COR-L47 (cell line): ENCODE data around the gene HDAC9.

ENCODE experiments used
- DNase-seq: peaks from one replicate; lab custom pipeline; 2025; lab: John Stamatoyannopoulos, UW

The HDAC9 gene

GRCh38 chr7:18558503-18558902 lies 63.0 kb downstream of the HDAC9 start:
- DNase-seq = no peak

GRCh38 chr7:18558910-18559309 lies 63.4 kb downstream of the HDAC9 start:
- no peak for DNase-seq

GRCh38 chr7:18559756-18560155 lies 64.2 kb downstream of the HDAC9 start:
- no peak for DNase-seq

GRCh38 chr7:18564779-18565178 lies 69.2 kb downstream of the HDAC9 start:
- no peak for DNase-seq

- no peak for DNase-seq
Measured at GRCh38 chr7:18565337-18565736, 69.8 kb downstream of the HDAC9 start.

- no peak for DNase-seq
Measured at GRCh38 chr7:18566205-18566604, 70.7 kb downstream of the HDAC9 start.

- no peak for DNase-seq
Measured at GRCh38 chr7:18566829-18567228, 71.3 kb downstream of the HDAC9 start.

GRCh38 chr7:18570441-18570840 lies 74.9 kb downstream of the HDAC9 start:
- DNase-seq = no peak

GRCh38 chr7:18570890-18571478 lies 75.4 kb downstream of the HDAC9 start:
- DNase-seq = peak; percentile 55

- no peak for DNase-seq
Measured at GRCh38 chr7:18572154-18572553, 76.6 kb downstream of the HDAC9 start.

- DNase-seq = no peak
Measured at GRCh38 chr7:18572885-18573284, 77.3 kb downstream of the HDAC9 start.

GRCh38 chr7:18573410-18574234 lies 78.1 kb downstream of the HDAC9 start:
- DNase-seq = no peak

GRCh38 chr7:18574235-18574540 lies 78.6 kb downstream of the HDAC9 start:
- no peak for DNase-seq

- DNase-seq = no peak
Measured at GRCh38 chr7:18574676-18575075, 79.1 kb downstream of the HDAC9 start.

GRCh38 chr7:18575622-18576572 lies 80.3 kb downstream of the HDAC9 start:
- DNase-seq = no peak

- DNase-seq = no peak
Measured at GRCh38 chr7:18577096-18577771, 81.7 kb downstream of the HDAC9 start.

- DNase-seq = no peak
Measured at GRCh38 chr7:18579698-18580097, 84.1 kb downstream of the HDAC9 start.

GRCh38 chr7:18580950-18581349 lies 85.4 kb downstream of the HDAC9 start:
- no peak for DNase-seq

GRCh38 chr7:18583305-18583704 lies 87.8 kb downstream of the HDAC9 start:
- no peak for DNase-seq

- DNase-seq = no peak
Measured at GRCh38 chr7:18590241-18590640, 94.7 kb downstream of the HDAC9 start.

- DNase-seq = no peak
Measured at GRCh38 chr7:18590744-18591340, 95.3 kb downstream of the HDAC9 start.
